Activated CD4-positive, alpha-beta memory T cell treated with anti-CD3 and anti-CD28 coated beads for 36 hours (primary cell): Measurements from ENCODE around the gene SMIM22. TPM values are rescaled to one million over a fixed set of nuclear protein-coding genes. Genes with fewer than 3 reads are reported as not detected.

Source experiments
- CTCF ChIA-PET: fragments of 350-600 bp; sonication (Branson Sonifier 250); formaldehyde crosslinking; loops from one replicate; lab custom pipeline; 2021; ENCODE audit warnings: antibody characterized with exemption, inconsistent platforms; lab: Charles Lee
- POLR2A ChIA-PET: fragments of 350-600 bp; sonication (Branson Sonifier 250); formaldehyde crosslinking; loops from one replicate; lab custom pipeline; 2021; ENCODE audit warnings: antibody characterized with exemption; lab: Charles Lee
- DNase-seq: peaks from one replicate; pipeline ENCODE4 v3.0.0-alpha.2; 2020
- H3K27ac Mint-ChIP-seq: one replicate; pipeline ENCODE4 v1.8.0; 2021; ENCODE audit warnings: mixed read lengths
- H3K27me3 Mint-ChIP-seq: one replicate; pipeline ENCODE4 v1.8.0; 2021; ENCODE audit warnings: mixed read lengths
- H3K36me3 Mint-ChIP-seq: one replicate; pipeline ENCODE4 v1.8.0; 2021; ENCODE audit warnings: mixed read lengths
- H3K4me1 Mint-ChIP-seq: one replicate; pipeline ENCODE4 v1.8.0; 2021; ENCODE audit warnings: low read depth, mixed read lengths
- H3K4me3 Mint-ChIP-seq: one replicate; pipeline ENCODE4 v1.8.0; 2021; ENCODE audit warnings: mild to moderate bottlenecking, mixed read lengths
- H3K9me3 Mint-ChIP-seq: one replicate; pipeline ENCODE4 v1.8.0; 2021; ENCODE audit warnings: mixed read lengths
- intact Hi-C: fragments of 100-400 bp; cut with micrococcal nuclease; formaldehyde crosslinking; loops from one replicate; pipeline ENCODE4 v1.15.1; 2023
- total RNA-seq, 2 experiments: library from RNA; stranded (reverse); gene quantifications; one replicate each; pipeline ENCODE4 v1.2.3, GENCODE V29; 2021

The SMIM22 gene, protein sequence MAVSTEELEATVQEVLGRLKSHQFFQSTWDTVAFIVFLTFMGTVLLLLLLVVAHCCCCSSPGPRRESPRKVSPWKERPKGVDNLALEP
- not detected for total RNA-seq

DNA sequence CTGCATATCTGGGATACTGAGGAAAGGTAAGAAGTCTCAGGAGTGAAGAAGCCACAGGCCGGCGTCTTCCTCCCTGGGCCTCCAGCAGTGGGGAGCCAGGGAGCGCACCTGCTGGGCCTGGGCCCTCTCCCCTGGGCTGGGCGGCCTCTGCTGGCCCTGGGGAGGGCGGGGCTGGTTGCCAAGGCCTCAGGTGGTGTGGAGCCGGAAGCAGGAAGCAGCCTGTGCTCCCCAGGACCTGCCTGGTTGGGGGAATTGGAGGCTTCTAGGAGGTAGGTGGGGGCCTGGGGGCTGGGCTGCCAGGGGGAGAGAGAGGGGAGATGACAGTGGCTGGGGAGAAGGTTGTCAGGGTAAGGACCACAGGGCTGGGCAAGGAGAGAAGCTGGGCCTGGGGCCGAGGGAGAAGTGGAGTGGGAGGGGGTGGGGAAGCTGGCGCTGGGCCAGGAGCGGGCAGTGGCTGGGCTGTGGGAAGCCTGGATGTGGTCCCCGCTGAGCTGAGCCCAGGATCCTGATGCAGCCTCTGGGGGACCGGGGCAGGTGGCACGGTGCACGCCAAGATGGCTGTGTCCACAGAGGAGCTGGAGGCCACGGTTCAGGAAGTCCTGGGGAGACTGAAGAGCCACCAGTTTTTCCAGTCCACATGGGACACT, at the start of gene SMIM22:
SMIM22 (plus strand) TSS at position 189 of the 647 bp plus-strand sequence; CDS start at position 555, 366 bp downstream.
- H3K27me3 Mint-ChIP-seq: peaks cover 3% of the 10 kb centered on the region
- no peak within 1 kb of the TSS for H3K4me3 Mint-ChIP-seq
- no peak within 1 kb of the TSS for H3K27ac Mint-ChIP-seq
- no peaks in the 10 kb centered on the region for H3K9me3 Mint-ChIP-seq
- H3K4me1 Mint-ChIP-seq: peaks cover 6% of the 10 kb centered on the region
- no peaks in the 10 kb centered on the region for H3K36me3 Mint-ChIP-seq
- intact Hi-C loops: no loop called here
- ChIA-PET POLR2A (no interaction called here), CTCF (no interaction called here)
- no peak for DNase-seq

GRCh38 chr16:4746215-4746614, 49.0 kb upstream of the SMIM22 start:
- Mint-ChIP-seq H3K36me3 (no peaks in the 10 kb centered on the region), H3K27me3 (no peaks in the 10 kb centered on the region), H3K27ac (no peak overlapping the region), H3K9me3 (no peaks in the 10 kb centered on the region), H3K4me1 (peaks cover 12% of the 10 kb centered on the region), H3K4me3 (no peak overlapping the region)
- ChIA-PET CTCF (no interaction called here), POLR2A (no interaction called here)
- intact Hi-C loops: no loop called here
- no peak for DNase-seq

DNA sequence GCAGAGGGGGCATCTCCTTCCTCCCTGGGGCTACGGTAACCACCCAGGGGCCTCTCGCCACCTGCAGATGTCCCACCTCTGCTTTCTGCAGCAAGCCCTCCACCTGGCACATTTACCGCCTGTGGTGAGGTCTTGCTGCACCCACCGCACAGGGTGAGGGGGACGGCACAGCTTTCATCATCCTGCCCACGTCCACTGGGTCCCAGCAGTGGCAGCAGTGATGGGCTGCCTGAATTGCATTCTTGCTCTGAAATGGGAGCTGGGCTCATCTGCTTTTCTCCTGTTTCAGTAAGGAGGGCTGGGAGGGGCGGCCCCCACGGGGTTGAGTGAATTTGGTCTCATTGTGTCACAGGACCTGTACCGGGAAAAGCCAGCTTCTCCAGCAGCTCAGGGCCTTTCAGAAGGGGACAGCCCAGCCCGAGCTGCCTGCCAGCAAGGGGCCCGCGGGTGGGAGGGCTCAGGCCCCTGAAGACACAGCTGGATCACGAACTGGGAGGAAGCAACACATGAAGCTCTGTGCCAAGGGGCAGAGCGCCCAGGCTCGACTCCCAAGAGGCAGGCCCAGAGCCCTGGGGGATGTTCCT, 48.1 kb upstream of the SMIM22 start:
- ChIA-PET CTCF (interaction anchor here (0.5 kb wide), 1 partner anchor 417 kb away, joined by 3 read pairs; no protein-coding TSS in a partner anchor), POLR2A (no interaction called here)
- Mint-ChIP-seq H3K4me3 (no peak overlapping the region), H3K9me3 (no peaks in the 10 kb centered on the region), H3K36me3 (no peaks in the 10 kb centered on the region), H3K27ac (no peak overlapping the region), H3K4me1 (peaks cover 12% of the 10 kb centered on the region), H3K27me3 (no peaks in the 10 kb centered on the region)
- no peak for DNase-seq
- intact Hi-C loops: no loop called here

DNA sequence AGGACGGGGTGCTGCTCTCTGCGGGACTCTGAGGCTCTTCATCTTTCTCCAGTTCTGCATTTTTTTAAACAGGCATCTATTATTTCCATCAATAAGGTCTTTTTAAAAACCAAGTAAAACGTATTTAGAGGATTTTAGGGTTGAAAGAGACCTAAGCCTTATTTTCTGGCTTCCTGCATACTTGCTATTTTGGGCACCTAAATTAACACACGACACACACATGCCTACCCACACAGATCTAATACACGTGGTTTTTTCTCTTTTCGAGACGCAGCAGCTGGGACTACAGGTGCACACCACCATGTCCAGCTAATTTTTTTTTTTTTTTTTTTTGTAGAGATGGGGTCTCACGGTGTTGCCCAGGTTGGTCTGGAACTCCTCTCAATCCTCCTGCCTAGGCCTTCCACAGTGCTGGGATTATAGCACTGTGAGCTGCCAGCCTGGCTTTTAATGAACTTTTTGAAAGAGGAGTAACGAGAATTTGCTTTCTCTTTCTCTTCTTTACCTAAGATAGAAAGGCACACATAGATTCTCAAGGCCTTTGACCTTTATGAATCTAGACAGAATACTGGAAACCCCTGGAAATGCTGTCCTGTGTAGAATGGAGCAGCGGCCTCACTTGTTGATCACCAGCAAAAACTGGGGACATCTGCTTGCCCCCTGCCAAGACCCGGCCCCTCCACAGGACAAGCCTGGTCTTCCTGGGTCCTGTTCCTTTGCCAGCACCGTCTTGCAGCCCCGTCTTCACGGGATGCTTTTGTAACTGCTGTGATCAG, 47.1 kb upstream of the SMIM22 start:
- H3K36me3 Mint-ChIP-seq: peaks cover under 1% of the 10 kb centered on the region
- no peaks in the 10 kb centered on the region for H3K9me3 Mint-ChIP-seq
- H3K4me3 Mint-ChIP-seq: no peak overlapping the region
- POLR2A ChIA-PET: no interaction called here
- H3K4me1 Mint-ChIP-seq: peaks cover 11% of the 10 kb centered on the region
- intact Hi-C loops: no loop called here
- H3K27me3 Mint-ChIP-seq: no peaks in the 10 kb centered on the region
- H3K27ac Mint-ChIP-seq: no peak overlapping the region
- no peak for DNase-seq
- CTCF ChIA-PET: no interaction called here

DNA sequence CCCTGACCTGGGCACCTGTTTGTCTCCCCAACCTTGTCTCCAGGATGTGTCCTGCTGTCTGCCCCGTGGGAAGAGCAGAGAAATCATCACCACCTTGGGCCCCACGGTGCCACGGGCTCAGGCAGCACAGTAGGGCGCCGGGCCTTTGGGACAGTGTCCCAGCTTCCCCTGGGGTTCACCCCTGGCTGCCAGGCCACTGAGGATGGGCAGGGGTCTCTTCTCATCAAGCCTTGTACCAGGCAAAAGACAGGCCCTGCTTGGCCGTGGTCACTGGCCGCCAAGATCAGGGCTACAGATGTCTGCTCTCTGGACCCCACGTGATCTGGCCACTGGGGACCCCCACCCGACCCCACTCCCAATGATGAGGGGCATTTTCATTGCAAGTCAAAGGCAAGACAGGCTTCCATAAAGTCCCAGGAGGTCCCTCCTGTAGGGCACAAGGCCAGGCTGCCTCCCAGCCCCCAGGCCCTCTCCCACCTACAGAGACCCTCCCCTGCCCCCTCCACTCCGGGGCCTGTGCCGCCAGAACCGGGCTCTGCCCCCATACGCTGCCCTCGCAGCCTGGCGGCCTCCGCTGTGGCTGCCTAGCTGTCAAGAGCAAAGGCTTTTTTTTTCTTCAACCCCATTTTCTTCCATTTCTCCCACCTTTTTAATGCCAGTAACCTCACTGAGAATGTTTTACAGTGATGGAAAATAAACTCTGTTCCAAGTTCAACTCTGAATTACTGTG, 46.3 kb upstream of the SMIM22 start:
- ChIA-PET POLR2A (no interaction called here), CTCF (no interaction called here)
- intact Hi-C loops: no loop called here
- H3K27ac Mint-ChIP-seq: no peak overlapping the region
- H3K36me3 Mint-ChIP-seq: peaks cover 5% of the 10 kb centered on the region
- H3K9me3 Mint-ChIP-seq: no peaks in the 10 kb centered on the region
- H3K4me3 Mint-ChIP-seq: no peak overlapping the region
- peaks cover 6% of the 10 kb centered on the region for H3K4me1 Mint-ChIP-seq
- H3K27me3 Mint-ChIP-seq: no peaks in the 10 kb centered on the region
- no peak for DNase-seq

DNA sequence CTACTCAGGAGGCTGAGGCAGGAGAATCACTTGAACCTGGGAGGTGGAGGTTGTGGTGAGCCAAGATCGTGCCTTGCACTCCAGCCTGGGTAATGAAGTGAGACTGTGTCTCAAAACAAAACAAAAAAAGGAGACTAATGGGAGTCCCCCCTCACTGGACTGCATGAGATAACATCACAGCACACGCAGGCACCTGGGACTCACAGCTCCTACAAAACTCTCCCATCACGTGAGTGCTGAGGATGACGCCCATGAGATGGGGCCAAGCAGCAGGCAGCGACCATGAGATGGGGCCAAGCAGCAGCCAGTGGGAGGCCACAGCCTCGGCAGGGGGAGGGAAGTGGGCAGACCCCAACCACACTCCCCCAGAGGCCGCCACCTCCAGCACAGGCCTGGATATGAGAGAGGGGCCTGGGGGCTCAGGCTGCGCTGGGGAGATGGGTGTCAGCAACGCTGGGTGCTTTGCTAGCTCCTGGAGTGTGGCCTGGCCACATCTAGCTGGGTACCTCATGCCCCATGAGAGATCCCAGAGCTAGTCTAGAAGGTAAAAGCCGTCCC, 45.4 kb upstream of the SMIM22 start:
- no peaks in the 10 kb centered on the region for H3K9me3 Mint-ChIP-seq
- no peaks in the 10 kb centered on the region for H3K27me3 Mint-ChIP-seq
- H3K4me3 Mint-ChIP-seq: no peak overlapping the region
- POLR2A ChIA-PET: no interaction called here
- no peak for DNase-seq
- H3K27ac Mint-ChIP-seq: no peak overlapping the region
- intact Hi-C loops: no loop called here
- H3K4me1 Mint-ChIP-seq: peaks cover 6% of the 10 kb centered on the region
- peaks cover 10% of the 10 kb centered on the region for H3K36me3 Mint-ChIP-seq
- CTCF ChIA-PET: no interaction called here

DNA sequence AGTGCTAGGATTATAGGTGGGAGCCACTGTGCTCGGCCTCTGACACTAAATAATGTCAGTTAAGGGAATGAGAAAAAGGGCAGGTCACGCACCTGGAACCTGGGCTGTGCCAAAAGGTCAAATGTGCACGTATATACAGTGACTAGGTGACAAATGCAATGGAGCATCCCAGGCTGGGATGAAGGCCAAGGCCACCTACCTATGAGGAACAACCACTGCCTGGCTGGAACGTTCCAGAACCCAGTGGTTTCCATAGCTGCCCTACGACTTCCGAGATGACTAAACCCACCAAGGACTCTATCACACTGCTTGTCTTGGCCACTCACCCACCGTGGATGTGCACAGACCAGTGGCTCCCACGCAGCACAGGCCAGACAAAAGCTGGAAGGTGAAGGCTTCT, 44.3 kb upstream of the SMIM22 start:
- H3K9me3 Mint-ChIP-seq: peaks cover 3% of the 10 kb centered on the region
- peaks cover 6% of the 10 kb centered on the region for H3K4me1 Mint-ChIP-seq
- no peak overlapping the region for H3K27ac Mint-ChIP-seq
- ChIA-PET CTCF (no interaction called here), POLR2A (no interaction called here)
- H3K27me3 Mint-ChIP-seq: no peaks in the 10 kb centered on the region
- peaks cover 19% of the 10 kb centered on the region for H3K36me3 Mint-ChIP-seq
- intact Hi-C loops: no loop called here
- H3K4me3 Mint-ChIP-seq: no peak overlapping the region
- DNase-seq: no peak

- Mint-ChIP-seq H3K4me3 (no peak overlapping the region), H3K9me3 (peaks cover 3% of the 10 kb centered on the region), H3K36me3 (peaks cover 24% of the 10 kb centered on the region), H3K27me3 (no peaks in the 10 kb centered on the region), H3K27ac (no peak overlapping the region), H3K4me1 (peaks cover 6% of the 10 kb centered on the region)
- DNase-seq: no peak
- intact Hi-C loops: no loop called here
- POLR2A ChIA-PET: no interaction called here
- CTCF ChIA-PET: interaction anchor here (1.3 kb wide), 1 partner anchor 18 kb away, joined by 5 read pairs; the partner anchor contains the start of genes ANKS3 and DNAAF8
These were observed 42.6 kb upstream of the SMIM22 start for GRCh38 chr16:4752351-4753100.

GRCh38 chr16:4753227-4753626, 41.9 kb upstream of the SMIM22 start:
- intact Hi-C loops: no loop called here
- POLR2A ChIA-PET: no interaction called here
- Mint-ChIP-seq H3K27me3 (no peaks in the 10 kb centered on the region), H3K4me1 (no peaks in the 10 kb centered on the region), H3K27ac (no peak overlapping the region), H3K36me3 (peaks cover 24% of the 10 kb centered on the region), H3K4me3 (no peak overlapping the region), H3K9me3 (peaks cover 3% of the 10 kb centered on the region)
- CTCF ChIA-PET: no interaction called here
- no peak for DNase-seq

DNA sequence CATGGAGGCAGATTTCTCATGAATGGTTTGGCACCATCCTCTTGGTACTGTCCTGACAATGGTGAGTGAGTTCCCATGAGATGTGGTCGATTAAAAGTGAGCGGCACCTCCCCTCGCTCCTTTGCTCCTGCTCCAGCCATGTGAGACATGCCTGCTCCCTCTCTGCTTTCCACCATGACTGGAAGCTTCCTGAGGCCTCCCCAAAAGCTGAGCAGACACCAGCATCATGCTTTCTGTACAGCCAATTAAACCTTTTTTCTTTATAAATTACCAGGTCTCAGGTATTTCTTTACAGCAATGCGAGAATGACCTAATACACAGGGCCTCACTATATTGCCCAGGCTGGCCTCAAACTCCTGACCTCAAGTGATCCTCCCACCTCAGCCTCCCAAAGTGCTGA, 40.3 kb upstream of the SMIM22 start:
- Mint-ChIP-seq H3K4me3 (no peak overlapping the region), H3K9me3 (peaks cover 3% of the 10 kb centered on the region)

GRCh38 chr16:4755687-4756086, 39.5 kb upstream of the SMIM22 start:
- Mint-ChIP-seq H3K27ac (no peak overlapping the region), H3K4me3 (no peak overlapping the region), H3K27me3 (no peaks in the 10 kb centered on the region), H3K36me3 (peaks cover 43% of the 10 kb centered on the region), H3K4me1 (peaks cover 2% of the 10 kb centered on the region), H3K9me3 (peaks cover 3% of the 10 kb centered on the region)
- ChIA-PET POLR2A (no interaction called here), CTCF (no interaction called here)
- DNase-seq: no peak
- intact Hi-C loops: no loop called here

More for the DNA sequence above, 40.3 kb upstream of the SMIM22 start:
- no peak for DNase-seq
- intact Hi-C loops: no loop called here
- Mint-ChIP-seq H3K27ac (no peak overlapping the region), H3K27me3 (no peaks in the 10 kb centered on the region), H3K36me3 (peaks cover 36% of the 10 kb centered on the region), H3K4me1 (no peaks in the 10 kb centered on the region)
- CTCF ChIA-PET: no interaction called here
- POLR2A ChIA-PET: no interaction called here
